CD14-positive monocyte (primary cell): ENCODE results near the gene CAMTA1. TPM values are rescaled to one million over a fixed set of nuclear protein-coding genes. Genes with fewer than 3 reads are reported as not detected.

Experiments used
- DNase-seq, 3 donors: peaks; one replicate each; pipeline ENCODE4 v3.0.0-alpha.2; 2011 to 2022
- H2AFZ ChIP-seq: 2 replicates; pipeline ENCODE4 v1.6.0; 2012; ENCODE audit warnings: mild to moderate bottlenecking, low read depth, low read length, inconsistent platforms; ENCODE audit not compliant: insufficient read depth, poor library complexity, severe bottlenecking
- H3K27ac ChIP-seq, 2 donors: 1 replicate in 1 of 2; 2 replicates in 1 of 2; pipeline ENCODE4 v1.5.1; 2012 to 2013; ENCODE audit warnings: low read length in 2 of 2, control low read depth in 1 of 2, inconsistent platforms in 1 of 2, low read depth in 1 of 2, mild to moderate bottlenecking in 1 of 2
- H3K27me3 ChIP-seq, 2 donors: one replicate each; pipeline versions ENCODE4 v1.6.0 to v1.6.1; 2011 to 2013; ENCODE audit warnings: low read length in 2 of 2; ENCODE audit not compliant: control insufficient read depth in 2 of 2, insufficient read depth in 2 of 2
- H3K36me3 ChIP-seq, 2 donors: replicated peaks in 1 of 2; 1 replicate in 1 of 2; 2 replicates in 1 of 2; pipeline versions ENCODE4 v1.5.1 to v1.6.1; 2012 to 2013; ENCODE audit warnings: low read length in 2 of 2, control low read depth in 1 of 2, inconsistent platforms in 1 of 2, mild to moderate bottlenecking in 1 of 2; ENCODE audit not compliant: insufficient read depth in 2 of 2, control insufficient read depth in 1 of 2
- H3K4me1 ChIP-seq, 2 donors: 1 replicate in 1 of 2; 2 replicates in 1 of 2; pipeline versions ENCODE4 v1.5.1 to v1.6.1; 2012 to 2013; ENCODE audit warnings: low read length in 2 of 2, control low read depth in 1 of 2, inconsistent platforms in 1 of 2, mild to moderate bottlenecking in 1 of 2, moderate library complexity in 1 of 2; ENCODE audit not compliant: insufficient read depth in 2 of 2, control insufficient read depth in 1 of 2
- H3K4me2 ChIP-seq: replicated peaks from 2 replicates; pipeline ENCODE3; 2012; ENCODE audit warnings: low read length, moderate library complexity, mild to moderate bottlenecking; ENCODE audit not compliant: poor library complexity, severe bottlenecking; ENCODE audit errors: extremely low read depth
- H3K4me3 ChIP-seq, 3 experiments: fragments of 200-600 bp in 1 of 3; sonication (generic) in 1 of 3; replicated peaks in 1 of 3; 1 replicate in 2 of 3; 2 replicates in 1 of 3; pipeline ENCODE4 v1.5.1; 2011 to 2013; ENCODE audit warnings: low read length in 3 of 3, mild to moderate bottlenecking in 3 of 3, control low read depth in 2 of 3, low read depth in 2 of 3, inconsistent platforms in 1 of 3, moderate library complexity in 1 of 3
- H3K79me2 ChIP-seq: 2 replicates; pipeline ENCODE4 v1.6.0; 2012; ENCODE audit warnings: mild to moderate bottlenecking, control low read depth, inconsistent platforms, low read length, moderate library complexity; ENCODE audit not compliant: insufficient read depth
- H3K9ac ChIP-seq: 2 replicates; pipeline ENCODE4 v1.6.0; 2017; ENCODE audit warnings: low read length, mild to moderate bottlenecking; ENCODE audit not compliant: insufficient read depth, poor library complexity, severe bottlenecking
- H3K9me3 ChIP-seq, 2 donors: replicated peaks in 1 of 2; 1 replicate in 1 of 2; 2 replicates in 1 of 2; pipeline versions ENCODE4 v1.5.1 to v1.6.1; 2012 to 2013; ENCODE audit warnings: low read length in 2 of 2, control low read depth in 1 of 2; ENCODE audit not compliant: control insufficient read depth in 1 of 2, insufficient read depth in 1 of 2
- H4K20me1 ChIP-seq: 2 replicates; pipeline ENCODE4 v1.6.0; 2012; ENCODE audit warnings: mild to moderate bottlenecking, low read length, control low read depth, moderate library complexity; ENCODE audit not compliant: insufficient read depth
- H3K27ac Mint-ChIP-seq, 7 donors: one replicate each; pipeline ENCODE4 v1.8.0; 2020; ENCODE audit warnings: mild to moderate bottlenecking in 7 of 7, mixed read lengths in 7 of 7, moderate library complexity in 6 of 7, inconsistent platforms in 2 of 7
- H3K27me3 Mint-ChIP-seq, 3 donors: one replicate each; pipeline ENCODE4 v1.8.0; 2021 to 2022; ENCODE audit warnings: low read depth in 3 of 3, mild to moderate bottlenecking in 3 of 3, mixed read lengths in 3 of 3, moderate library complexity in 3 of 3, inconsistent platforms in 1 of 3
- H3K36me3 Mint-ChIP-seq, 2 donors: one replicate each; pipeline ENCODE4 v1.8.0; 2020; ENCODE audit warnings: mixed read lengths in 2 of 2, inconsistent platforms in 1 of 2, mild to moderate bottlenecking in 1 of 2
- H3K4me1 Mint-ChIP-seq: one replicate; pipeline ENCODE4 v1.8.0; 2020; ENCODE audit warnings: mild to moderate bottlenecking, mixed read lengths
- H3K4me3 Mint-ChIP-seq, 2 donors: one replicate each; pipeline ENCODE4 v1.8.0; 2020; ENCODE audit warnings: mild to moderate bottlenecking in 2 of 2, mixed read lengths in 2 of 2, moderate library complexity in 1 of 2
- H3K9me3 Mint-ChIP-seq, 7 donors: one replicate each; pipeline ENCODE4 v1.8.0; 2020 to 2022; ENCODE audit warnings: mixed read lengths in 7 of 7, mild to moderate bottlenecking in 6 of 7, moderate library complexity in 6 of 7, inconsistent platforms in 2 of 7
- CTCF ChIP-seq: fragments of 200-600 bp; IDR thresholded peaks from one replicate; pipeline ENCODE4 v1.8.0; 2022; ENCODE audit warnings: antibody characterized with exemption, mild to moderate bottlenecking
- WGBS: methylation state at CpG from one replicate; pipeline ENCODE4 v1.1.5; 2013; ENCODE audit warnings: missing lambda C conversion rate; ENCODE audit not compliant: insufficient coverage; 5-methylcytosine and 5-hydroxymethylcytosine counted together
- intact Hi-C, 2 donors: fragments of 100-400 bp; cut with micrococcal nuclease; formaldehyde crosslinking; loops; one replicate each; pipeline versions ENCODE4 v1.15.0 to v1.15.1; 2023
- polyA plus RNA-seq, 3 donors: library from polyadenylated mRNA; depleted of rRNA in 1 of 3; unstranded in 2 of 3; stranded (reverse) in 1 of 3; fragments of 300-500 nt in 2 of 3; fragments of >200 nt in 1 of 3; fragmentation: Illumina TruSeq in 2 of 3; gene quantifications; 1 replicate in 2 of 3; 2 replicates in 1 of 3; pipeline ENCODE4 v1.2.3, GENCODE V29; 2012 to 2021

CAMTA1 gene
- polyA plus RNA-seq, 3 donors, result 52.0 to 89.6 (median 78.3) TPM

- peaks cover 11 to 20% (median 16%) of the 10 kb centered on the region in 7 donors for H3K9me3 Mint-ChIP-seq
- Histone ChIP-seq H3K27me3 (no peaks in the 10 kb centered on the region), H3K27ac (no peak overlapping the region), H3K79me2 (no peaks in the 10 kb centered on the region), H2AFZ (no peak overlapping the region), H4K20me1 (no peaks in the 10 kb centered on the region), H3K4me3 (no peak overlapping the region), H3K9me3 (peaks cover 7 to 11% of the 10 kb centered on the region in 2 donors), H3K36me3 (no peaks in the 10 kb centered on the region), H3K9ac (no peak overlapping the region), H3K4me2 (no peak overlapping the region), H3K4me1 (no peaks in the 10 kb centered on the region)
- H3K27ac Mint-ChIP-seq, result no peak overlapping the region
- WGBS, result 72% methylated on average over 9 of the region's 9 CpGs
- peaks cover 2 to 14% (median 4%) of the 10 kb centered on the region in 3 donors for H3K27me3 Mint-ChIP-seq
- intact Hi-C loops, result no loop called here
- DNase-seq, result no peak
- no peak for TF ChIP-seq CTCF
- H3K4me3 Mint-ChIP-seq, result no peak overlapping the region
- no peaks in the 10 kb centered on the region for H3K36me3 Mint-ChIP-seq
- H3K4me1 Mint-ChIP-seq, result peaks cover 2% of the 10 kb centered on the region
These were observed 392.3 kb downstream of the CAMTA1 start for GRCh38 chr1:7177438-7178146.

GRCh38 chr1:7178336-7178735 is 393.1 kb downstream of the CAMTA1 start:
- H3K79me2 ChIP-seq, result no peaks in the 10 kb centered on the region
- TF ChIP-seq CTCF, result no peak
- H3K36me3 ChIP-seq, result no peaks in the 10 kb centered on the region
- H3K9me3 ChIP-seq, result peaks cover 7 to 11% of the 10 kb centered on the region in 2 donors
- no peak for DNase-seq
- Mint-ChIP-seq H3K4me3 (no peak overlapping the region), H3K36me3 (no peaks in the 10 kb centered on the region), H3K27ac (no peak overlapping the region), H3K4me1 (peaks cover 2% of the 10 kb centered on the region), H3K27me3 (peaks cover 2 to 13% (median 4%) of the 10 kb centered on the region in 3 donors), H3K9me3 (peaks cover 11 to 20% (median 16%) of the 10 kb centered on the region in 7 donors)
- H3K9ac ChIP-seq, result no peak overlapping the region
- no CpG with 5 or more reads among the region's 4 CpGs for WGBS
- no peak overlapping the region for H2AFZ ChIP-seq
- H3K4me3 ChIP-seq, result no peak overlapping the region
- intact Hi-C loops, result no loop called here
- no peak overlapping the region for H3K27ac ChIP-seq
- no peaks in the 10 kb centered on the region for H4K20me1 ChIP-seq
- H3K27me3 ChIP-seq, result no peaks in the 10 kb centered on the region
- H3K4me2 ChIP-seq, result no peak overlapping the region
- no peaks in the 10 kb centered on the region for H3K4me1 ChIP-seq
